GM19239 (cell line): Measurements from ENCODE around the gene VANGL1.

Source experiments
- DNase-seq: peaks from one replicate; pipeline ENCODE4 v3.0.0; 2011; ENCODE audit warnings: low spot score; ENCODE audit not compliant: insufficient read length
- FAIRE-seq: peaks from 2 replicates; lab custom pipeline; 2011; peaks lifted over from hg19 to GRCh38; lab: Jason Lieb, UNC

The VANGL1 gene

GRCh38 chr1:115727706-115728249 is 86.0 kb downstream of the VANGL1 start:
- FAIRE-seq (no peak), DNase-seq (no peak)

GRCh38 chr1:115728341-115728740 is 86.6 kb downstream of the VANGL1 start:
- no peak for FAIRE-seq
- no peak for DNase-seq

GRCh38 chr1:115729756-115730155 is 88.0 kb downstream of the VANGL1 start:
- FAIRE-seq (peak; percentile 88), DNase-seq (peak; percentile 42)

GRCh38 chr1:115732316-115732715 is 90.5 kb downstream of the VANGL1 start:
- DNase-seq (no peak), FAIRE-seq (no peak)

GRCh38 chr1:115740811-115741210 is 99.0 kb downstream of the VANGL1 start:
- DNase-seq: no peak
- FAIRE-seq: no peak

GRCh38 chr1:115744646-115745275 is 103.0 kb downstream of the VANGL1 start:
- no peak for DNase-seq
- FAIRE-seq: no peak

- DNase-seq (no peak), FAIRE-seq (peak; percentile 21)
These were observed 104.4 kb downstream of the VANGL1 start for GRCh38 chr1:115746021-115746690.
